Spleen (tissue), 11 donors: ENCODE measurements around the gene SETD6. TPM values are rescaled to one million over a fixed set of nuclear protein-coding genes. Genes with fewer than 3 reads are reported as not detected.
A peak's percentile ranks its signal among the peaks of the same experiment; 100 is the strongest.

Experiments
- DNase-seq: peaks from one replicate; pipeline ENCODE4 v3.0.0-alpha.2; 2020
- H3K27ac ChIP-seq, 8 donors: fragments of 200-600 bp; sonication (generic) in 7 of 8; 1 replicate in 4 of 8; 2 replicates in 4 of 8; pipeline versions ENCODE4 v1.5.0 to v1.8.0; 2016 to 2021; ENCODE audit warnings: inconsistent platforms in 4 of 8, mild to moderate bottlenecking in 4 of 8, moderate library complexity in 1 of 8
- H3K27me3 ChIP-seq, 7 donors: fragments of 200-600 bp; sonication (generic) in 6 of 7; replicated peaks in 1 of 7; 1 replicate in 4 of 7; 2 replicates in 3 of 7; pipeline versions ENCODE4 v1.5.0 to v1.8.0; 2016 to 2021; ENCODE audit warnings: inconsistent platforms in 3 of 7, mild to moderate bottlenecking in 1 of 7
- H3K36me3 ChIP-seq, 6 donors: fragments of 200-600 bp; sonication (generic) in 5 of 6; 1 replicate in 4 of 6; 2 replicates in 2 of 6; pipeline versions ENCODE4 v1.5.0 to v1.8.0; 2016 to 2021; ENCODE audit warnings: inconsistent platforms in 2 of 6
- H3K4me1 ChIP-seq, 6 donors: fragments of 200-600 bp; sonication (generic) in 5 of 6; 1 replicate in 3 of 6; 2 replicates in 3 of 6; pipeline versions ENCODE4 v1.5.0 to v1.8.0; 2016 to 2021; ENCODE audit warnings: inconsistent platforms in 3 of 6
- H3K4me3 ChIP-seq, 8 donors: fragments of 200-600 bp; sonication (generic) in 7 of 8; 1 replicate in 4 of 8; 2 replicates in 4 of 8; pipeline versions ENCODE4 v1.5.0 to v1.8.0; 2016 to 2021; ENCODE audit warnings: inconsistent platforms in 4 of 8, mild to moderate bottlenecking in 4 of 8, moderate library complexity in 2 of 8
- H3K9me3 ChIP-seq, 8 donors: fragments of 200-600 bp; sonication (generic) in 7 of 8; 1 replicate in 4 of 8; 2 replicates in 4 of 8; pipeline versions ENCODE4 v1.5.0 to v1.8.0; 2016 to 2021; ENCODE audit warnings: inconsistent platforms in 4 of 8
- POLR2A ChIP-seq, 3 donors: fragments of 450-650 bp; IDR thresholded peaks; one replicate each; pipeline ENCODE4 v1.5.1; 2017; ENCODE audit warnings: antibody characterized with exemption in 3 of 3, mild to moderate bottlenecking in 1 of 3
- POLR2AphosphoS5 ChIP-seq, 3 donors: sonication (generic); formaldehyde crosslinking; IDR thresholded peaks; one replicate each; pipeline ENCODE4 v1.5.1; 2017; ENCODE audit warnings: antibody characterized with exemption in 3 of 3
- WGBS, 5 donors: extraction: QIAGEN DNeasy Blood & Tissue Kit in 3 of 5; methylation state at CpG; one replicate each; pipeline versions ENCODE4 v1.1.5 to v1.1.7; 2013 to 2018; 5-methylcytosine and 5-hydroxymethylcytosine counted together
- intact Hi-C: fragments of 100-400 bp; cut with DNase I; formaldehyde crosslinking; loops from one replicate; pipeline ENCODE4 v1.15.0; 2023; ENCODE audit warnings: low total_unique reads
- polyA plus RNA-seq, 3 donors: library from polyadenylated mRNA; stranded (reverse); fragments of 200-250 nt; gene quantifications; one replicate each; pipeline ENCODE4 v1.2.1, GENCODE V29; 2013
- total RNA-seq, 7 donors: library from RNA; depleted of rRNA in 3 of 7; stranded (reverse); fragments of >200 nt in 3 of 7; fragmentation: NEBNext Ultra II Directional in 4 of 7; extraction: Animal tissue kit (Norgen Biotek cat#: 25700) in 4 of 7; gene quantifications; one replicate each; pipeline versions ENCODE4 v1.1.0 to v1.2.1, GENCODE V29; 2016 to 2021
- TF ChIP-seq, protein P1 (sequence below), 11 experiments: fragments of 200-600 bp in 7 of 11; fragments of 450-650 bp in 4 of 11; sonication (generic) in 4 of 11; IDR thresholded peaks in 8 of 11; conservative IDR thresholded peaks in 3 of 11; 1 replicate in 7 of 11; 2 replicates in 4 of 11; pipeline versions ENCODE4 v1.4.0 to v1.8.0; 2016 to 2021; ENCODE audit warnings: antibody characterized with exemption in 11 of 11, inconsistent platforms in 4 of 11, mild to moderate bottlenecking in 1 of 11
- donor health status: healthy with polysubstance abuse.
- donor health status: DM: no; HTN: no; CAD: no; lungs with moderate emphysema.
- donor health status: DM: no; HTN: no; CAD: no.
- donor health status: Bipolar disorder and iron deficiency.
- donor health status: healthy.
- donor health status: DM: no; HTN: no; CAD: no.
- donor health status: DM: yes; HTN: yes; CAD: no.

SETD6 gene
- total and polyA plus RNA-seq, 10 donors = 8.9 to 32.3 (median 16.6) TPM

DNA sequence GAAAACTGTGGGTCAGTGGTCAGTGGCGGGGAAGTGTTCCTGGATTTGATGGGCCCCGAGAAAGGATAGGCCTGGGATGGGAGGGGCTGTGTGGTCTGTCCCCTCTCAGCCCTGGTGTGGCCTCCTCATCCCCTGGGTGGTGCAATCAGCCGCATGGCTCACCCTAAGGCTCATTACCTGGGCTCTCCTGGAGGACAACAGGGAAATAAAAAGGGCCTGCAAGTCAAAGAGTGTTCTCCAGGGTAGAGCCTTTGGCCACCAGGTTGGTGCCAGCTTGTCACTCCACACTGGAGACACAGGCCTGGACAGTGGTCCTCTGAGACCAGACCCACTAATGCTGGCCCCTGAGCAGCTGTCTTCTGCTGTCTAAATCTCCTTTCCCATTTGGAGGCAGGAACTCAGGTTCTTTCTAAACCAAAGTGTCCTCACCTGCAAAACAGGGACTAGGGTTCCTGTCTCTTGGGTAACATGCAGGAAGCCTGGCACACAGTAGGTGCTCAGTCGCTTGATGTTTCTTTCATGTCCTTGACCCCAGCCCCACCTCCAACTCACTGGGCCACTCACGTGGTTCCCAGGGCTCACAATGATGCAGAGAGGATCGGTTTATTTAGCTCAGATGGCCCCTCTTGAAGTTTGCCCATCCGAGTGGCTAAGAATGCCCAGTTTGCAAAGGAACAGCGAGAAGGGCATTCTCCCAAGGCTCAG, 12.9 kb upstream of the SETD6 start:
- no peaks in the 10 kb centered on the region for H3K9me3 ChIP-seq
- 58 to 81% (median 63%) methylated on average over 8 of the region's 8 CpGs for WGBS, 5 donors
- peak; percentile 34 for DNase-seq
- H3K36me3 ChIP-seq = peaks cover 0 to 13% (median 0%) of the 10 kb centered on the region in 6 donors
- intact Hi-C loops = no loop called here
- no peak for TF ChIP-seq POLR2AphosphoS5 (IDR thresholded peaks at IDR 0.05)
- TF ChIP-seq POLR2A (IDR thresholded peaks at IDR 0.05) = no peak
- TF ChIP-seq, protein P1, sequence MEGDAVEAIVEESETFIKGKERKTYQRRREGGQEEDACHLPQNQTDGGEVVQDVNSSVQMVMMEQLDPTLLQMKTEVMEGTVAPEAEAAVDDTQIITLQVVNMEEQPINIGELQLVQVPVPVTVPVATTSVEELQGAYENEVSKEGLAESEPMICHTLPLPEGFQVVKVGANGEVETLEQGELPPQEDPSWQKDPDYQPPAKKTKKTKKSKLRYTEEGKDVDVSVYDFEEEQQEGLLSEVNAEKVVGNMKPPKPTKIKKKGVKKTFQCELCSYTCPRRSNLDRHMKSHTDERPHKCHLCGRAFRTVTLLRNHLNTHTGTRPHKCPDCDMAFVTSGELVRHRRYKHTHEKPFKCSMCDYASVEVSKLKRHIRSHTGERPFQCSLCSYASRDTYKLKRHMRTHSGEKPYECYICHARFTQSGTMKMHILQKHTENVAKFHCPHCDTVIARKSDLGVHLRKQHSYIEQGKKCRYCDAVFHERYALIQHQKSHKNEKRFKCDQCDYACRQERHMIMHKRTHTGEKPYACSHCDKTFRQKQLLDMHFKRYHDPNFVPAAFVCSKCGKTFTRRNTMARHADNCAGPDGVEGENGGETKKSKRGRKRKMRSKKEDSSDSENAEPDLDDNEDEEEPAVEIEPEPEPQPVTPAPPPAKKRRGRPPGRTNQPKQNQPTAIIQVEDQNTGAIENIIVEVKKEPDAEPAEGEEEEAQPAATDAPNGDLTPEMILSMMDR (IDR thresholded peaks at IDR 0.05 in 8 of 11, conservative IDR thresholded peaks at IDR 0.05 in 3 of 11) = no peak
- H3K27ac ChIP-seq = no peak overlapping the region
- peaks cover 13 to 33% (median 24%) of the 10 kb centered on the region in 6 donors for H3K4me1 ChIP-seq
- peaks cover 5 to 52% (median 18%) of the 10 kb centered on the region in 7 donors for H3K27me3 ChIP-seq
- H3K4me3 ChIP-seq = no peak overlapping the region

DNA sequence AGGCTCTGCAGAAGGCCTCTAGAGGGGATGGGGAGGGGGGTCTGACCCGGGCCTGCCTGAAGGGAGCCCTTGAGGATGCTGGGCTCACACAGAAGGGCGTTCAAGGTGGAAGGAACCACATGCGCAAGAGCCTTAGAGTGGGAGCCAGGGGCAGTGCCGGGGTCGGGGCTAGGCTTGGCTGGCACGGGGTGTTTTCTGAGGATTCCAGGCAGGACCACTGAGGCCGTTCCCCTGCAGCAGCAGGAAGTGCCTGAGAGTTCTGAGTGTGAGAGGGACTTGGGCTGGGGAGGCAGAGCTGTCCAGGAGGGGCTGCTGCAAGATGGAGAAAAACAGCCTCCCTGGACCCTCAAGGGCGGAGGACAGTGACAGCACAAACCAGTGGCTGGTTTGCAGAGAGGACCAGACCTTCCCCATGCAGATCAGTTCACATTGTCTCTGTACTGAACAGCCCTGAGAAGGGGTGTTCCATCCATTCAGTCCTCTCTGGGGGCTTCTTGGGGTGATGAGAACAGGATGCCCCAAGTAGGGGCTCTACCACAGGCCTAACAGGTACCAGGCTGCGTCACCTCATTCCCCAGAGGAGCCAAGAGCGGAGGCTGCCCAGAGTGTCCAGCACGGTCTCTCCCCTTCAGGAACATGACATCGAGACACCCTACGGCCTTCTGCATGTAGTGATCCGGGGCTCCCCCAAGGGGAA, 12.0 kb upstream of the SETD6 start:
- 82 to 93% (median 88%) methylated on average over 10 to 14 of the region's 14 CpGs for whole genome bisulfite sequencing, 5 donors
- no peak for TF ChIP-seq POLR2A (IDR thresholded peaks at IDR 0.05)
- TF ChIP-seq, protein P1 (IDR thresholded peaks at IDR 0.05 in 8 of 11, conservative IDR thresholded peaks at IDR 0.05 in 3 of 11) = no peak
- TF ChIP-seq POLR2AphosphoS5 (IDR thresholded peaks at IDR 0.05) = no peak
- Histone ChIP-seq H3K27ac (no peak overlapping the region), H3K27me3 (peaks cover 5 to 56% (median 18%) of the 10 kb centered on the region in 7 donors), H3K4me1 (peaks cover 13 to 33% (median 24%) of the 10 kb centered on the region in 6 donors), H3K4me3 (no peak overlapping the region), H3K9me3 (no peaks in the 10 kb centered on the region), H3K36me3 (peaks cover 0 to 13% (median 0%) of the 10 kb centered on the region in 6 donors)
- intact Hi-C loops = no loop called here
- DNase-seq = peak; percentile 58

DNA sequence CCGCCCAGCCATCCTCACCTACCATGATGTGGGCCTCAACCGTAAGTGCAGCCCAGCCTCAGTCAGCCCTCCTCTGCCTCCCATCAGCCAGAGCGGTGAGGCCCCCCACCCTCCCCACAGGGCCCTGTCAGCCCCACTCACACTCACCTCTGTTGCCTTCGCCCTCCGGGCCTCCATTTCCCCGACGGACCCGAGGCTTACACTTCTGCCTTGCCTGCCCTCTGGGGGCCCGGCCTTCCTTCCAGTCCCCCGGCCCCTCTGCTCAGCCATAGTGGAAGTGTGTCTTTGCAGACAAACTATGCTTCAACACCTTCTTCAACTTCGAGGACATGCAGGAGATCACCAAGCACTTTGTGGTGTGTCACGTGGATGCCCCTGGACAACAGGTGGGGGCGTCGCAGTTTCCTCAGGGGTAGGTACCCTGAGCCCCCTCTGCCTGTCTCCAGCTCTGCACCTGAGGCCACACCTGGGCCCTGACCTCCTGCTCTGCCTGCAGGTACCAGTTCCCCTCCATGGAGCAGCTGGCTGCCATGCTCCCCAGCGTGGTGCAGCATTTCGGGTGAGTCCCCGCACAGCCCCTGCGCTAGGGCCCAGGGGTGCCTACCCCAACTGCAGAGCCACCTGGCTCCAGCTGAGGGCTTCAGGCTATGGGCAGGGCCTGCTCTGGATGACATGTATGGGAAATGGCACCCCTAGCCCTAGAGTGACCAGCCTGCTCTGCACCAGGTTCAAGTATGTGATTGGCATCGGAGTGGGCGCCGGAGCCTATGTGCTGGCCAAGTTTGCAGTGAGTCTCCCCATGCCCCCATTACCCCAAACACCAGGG, 11.2 kb upstream of the SETD6 start:
- Histone ChIP-seq H3K4me1 (peaks cover 13 to 33% (median 24%) of the 10 kb centered on the region in 6 donors), H3K36me3 (peaks cover 0 to 13% (median 0%) of the 10 kb centered on the region in 6 donors), H3K27me3 (peaks cover 5 to 56% (median 18%) of the 10 kb centered on the region in 7 donors), H3K4me3 (no peak overlapping the region), H3K27ac (no peak overlapping the region), H3K9me3 (no peaks in the 10 kb centered on the region)
- DNase-seq = peak; percentile 63
- TF ChIP-seq, protein P1 (IDR thresholded peaks at IDR 0.05 in 8 of 11, conservative IDR thresholded peaks at IDR 0.05 in 3 of 11) = no peak
- TF ChIP-seq POLR2AphosphoS5 (IDR thresholded peaks at IDR 0.05) (no peak), POLR2A (IDR thresholded peaks at IDR 0.05) (no peak)
- intact Hi-C loops = no loop called here
- 93 to 97% (median 94%) methylated on average over 16 to 21 of the region's 21 CpGs for WGBS, 5 donors
